ENCODE measurements around the gene CTBP1. TPM values are rescaled to one million over a fixed set of nuclear protein-coding genes. Genes with fewer than 3 reads are reported as not detected.

Gene CTBP1
- polyA plus RNA-seq, 1 donor (not counting 4 experiments of a cell fraction or from before 2014, with no cell fraction given), result 46.9 TPM

- DNase-seq (ENCODE audit: low read depth, low spot score) (no peak), FAIRE-seq (no peak)
- Histone ChIP-seq H3K9me1 (ENCODE audit: control insufficient read depth, extremely low read depth, insufficient read depth, low read length) (no peaks in the 10 kb centered on the region), H3K79me2 (ENCODE audit: control insufficient read depth, insufficient read depth, low read length) (peaks cover 70% of the 10 kb centered on the region), H3K9ac (ENCODE audit: control insufficient read depth, extremely low read depth, insufficient read depth, low read length) (no peak overlapping the region), H3K36me3 (ENCODE audit: control insufficient read depth in 2 of 2, extremely low read depth in 1 of 2, insufficient read depth in 2 of 2, low read length in 2 of 2) (peaks cover 4 to 6% of the 10 kb centered on the region in 2 experiments), H3K27ac (ENCODE audit: control insufficient read depth, insufficient read depth, low read length) (no peak overlapping the region), H4K20me1 (ENCODE audit: control insufficient read depth, extremely low read depth, insufficient read depth, low read length) (peaks cover 10% of the 10 kb centered on the region), H3K4me1 (ENCODE audit: control insufficient read depth, extremely low read depth, insufficient read depth, low read length) (peaks cover 32% of the 10 kb centered on the region), H3K9me3 (ENCODE audit: control insufficient read depth, low read depth, low read length) (no peaks in the 10 kb centered on the region), H2AFZ (ENCODE audit: control insufficient read depth, low read length) (no peak overlapping the region), H3K27me3 (ENCODE audit: control insufficient read depth, extremely low read depth, insufficient read depth, low read length) (no peaks in the 10 kb centered on the region), H3K4me2 (ENCODE audit: control insufficient read depth, extremely low read depth, insufficient read depth, low read depth, low read length) (peak overlapping the region; percentile 59), H3K4me3 (ENCODE audit: control insufficient read depth in 2 of 3, extremely low read depth in 1 of 3, insufficient read depth in 2 of 3, low read depth in 1 of 3, low read length in 3 of 3) (no peak overlapping the region)
- TF ChIP-seq, protein P1, sequence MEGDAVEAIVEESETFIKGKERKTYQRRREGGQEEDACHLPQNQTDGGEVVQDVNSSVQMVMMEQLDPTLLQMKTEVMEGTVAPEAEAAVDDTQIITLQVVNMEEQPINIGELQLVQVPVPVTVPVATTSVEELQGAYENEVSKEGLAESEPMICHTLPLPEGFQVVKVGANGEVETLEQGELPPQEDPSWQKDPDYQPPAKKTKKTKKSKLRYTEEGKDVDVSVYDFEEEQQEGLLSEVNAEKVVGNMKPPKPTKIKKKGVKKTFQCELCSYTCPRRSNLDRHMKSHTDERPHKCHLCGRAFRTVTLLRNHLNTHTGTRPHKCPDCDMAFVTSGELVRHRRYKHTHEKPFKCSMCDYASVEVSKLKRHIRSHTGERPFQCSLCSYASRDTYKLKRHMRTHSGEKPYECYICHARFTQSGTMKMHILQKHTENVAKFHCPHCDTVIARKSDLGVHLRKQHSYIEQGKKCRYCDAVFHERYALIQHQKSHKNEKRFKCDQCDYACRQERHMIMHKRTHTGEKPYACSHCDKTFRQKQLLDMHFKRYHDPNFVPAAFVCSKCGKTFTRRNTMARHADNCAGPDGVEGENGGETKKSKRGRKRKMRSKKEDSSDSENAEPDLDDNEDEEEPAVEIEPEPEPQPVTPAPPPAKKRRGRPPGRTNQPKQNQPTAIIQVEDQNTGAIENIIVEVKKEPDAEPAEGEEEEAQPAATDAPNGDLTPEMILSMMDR (optimal IDR thresholded peaks at IDR 0.05 in 1 of 3, IDR thresholded peaks at IDR 0.05 in 1 of 3, conservative IDR thresholded peaks at IDR 0.05 in 1 of 3; ENCODE audit: extremely low read depth in 1 of 3, insufficient read depth in 2 of 3, low read length in 3 of 3), result no peak
- no peak for TF ChIP-seq EZH2 (IDR thresholded peaks at IDR 0.05; ENCODE audit: low read length)
- dilution Hi-C loops (cut with MboI; ENCODE audit: extremely low pct_ligation_motif_present, low sequenced_read_pairs), result no loop called here
These were observed 43.2 kb upstream of the CTBP1 start for GRCh38 chr4:1291996-1292702.

GRCh38 chr4:1291091-1291490, 42.2 kb upstream of the CTBP1 start:
- peak overlapping the region; percentile 67 for H3K27ac ChIP-seq (ENCODE audit: control insufficient read depth, insufficient read depth, low read length)
- H3K4me2 ChIP-seq (ENCODE audit: control insufficient read depth, extremely low read depth, insufficient read depth, low read depth, low read length), result peak overlapping the region; percentile 89
- no peaks in the 10 kb centered on the region for H3K9me3 ChIP-seq (ENCODE audit: control insufficient read depth, low read depth, low read length)
- H4K20me1 ChIP-seq (ENCODE audit: control insufficient read depth, extremely low read depth, insufficient read depth, low read length), result peaks cover 10% of the 10 kb centered on the region
- dilution Hi-C loops (cut with MboI; ENCODE audit: extremely low pct_ligation_motif_present, low sequenced_read_pairs), result no loop called here
- peak overlapping the region; percentile 90 for H3K9ac ChIP-seq (ENCODE audit: control insufficient read depth, extremely low read depth, insufficient read depth, low read length)
- peaks cover 0 to 6% of the 10 kb centered on the region in 2 experiments for H3K36me3 ChIP-seq (ENCODE audit: control insufficient read depth in 2 of 2, extremely low read depth in 1 of 2, insufficient read depth in 2 of 2, low read length in 2 of 2)
- H3K4me3 ChIP-seq (ENCODE audit: control insufficient read depth in 2 of 3, extremely low read depth in 1 of 3, insufficient read depth in 2 of 3, low read depth in 1 of 3, low read length in 3 of 3), result peak overlapping the region; percentile 78 to 83 (median 83)
- no peak for DNase-seq (ENCODE audit: low read depth, low spot score)
- FAIRE-seq, result no peak
- peaks cover 60% of the 10 kb centered on the region for H3K79me2 ChIP-seq (ENCODE audit: control insufficient read depth, insufficient read depth, low read length)
- no peaks in the 10 kb centered on the region for H3K9me1 ChIP-seq (ENCODE audit: control insufficient read depth, extremely low read depth, insufficient read depth, low read length)
- H3K4me1 ChIP-seq (ENCODE audit: control insufficient read depth, extremely low read depth, insufficient read depth, low read length), result peaks cover 23% of the 10 kb centered on the region
- H3K27me3 ChIP-seq (ENCODE audit: control insufficient read depth, extremely low read depth, insufficient read depth, low read length), result no peaks in the 10 kb centered on the region
- no peak overlapping the region for H2AFZ ChIP-seq (ENCODE audit: control insufficient read depth, low read length)
- no peak for TF ChIP-seq EZH2 (IDR thresholded peaks at IDR 0.05; ENCODE audit: low read length)
- TF ChIP-seq, protein P1 (optimal IDR thresholded peaks at IDR 0.05 in 1 of 3, IDR thresholded peaks at IDR 0.05 in 1 of 3, conservative IDR thresholded peaks at IDR 0.05 in 1 of 3; ENCODE audit: extremely low read depth in 1 of 3, insufficient read depth in 2 of 3, low read length in 3 of 3), result no peak

All from keratinocyte (primary cell).